Gastroesophageal sphincter (tissue), 3 donors: ENCODE results near the gene MAN2B2.

Experiments
- EP300 ChIP-seq: sonication (generic); formaldehyde crosslinking; IDR thresholded peaks from one replicate; pipeline ENCODE4 v1.6.1; 2017; ENCODE audit warnings: antibody characterized with exemption, mild to moderate bottlenecking
- POLR2A ChIP-seq, 2 donors: fragments of 450-650 bp; IDR thresholded peaks; one replicate each; pipeline ENCODE4 v1.6.1; 2017; ENCODE audit warnings: antibody characterized with exemption in 2 of 2, mild to moderate bottlenecking in 2 of 2, moderate library complexity in 1 of 2
- TF ChIP-seq, protein P1 (sequence below), 4 experiments: fragments of 200-600 bp in 2 of 4; fragments of 450-650 bp in 2 of 4; sonication (generic) in 1 of 4; IDR thresholded peaks; one replicate each; pipeline ENCODE4 v1.5.1; 2017 to 2019; ENCODE audit warnings: antibody characterized with exemption in 4 of 4, mild to moderate bottlenecking in 2 of 4, moderate library complexity in 2 of 4

DNA sequence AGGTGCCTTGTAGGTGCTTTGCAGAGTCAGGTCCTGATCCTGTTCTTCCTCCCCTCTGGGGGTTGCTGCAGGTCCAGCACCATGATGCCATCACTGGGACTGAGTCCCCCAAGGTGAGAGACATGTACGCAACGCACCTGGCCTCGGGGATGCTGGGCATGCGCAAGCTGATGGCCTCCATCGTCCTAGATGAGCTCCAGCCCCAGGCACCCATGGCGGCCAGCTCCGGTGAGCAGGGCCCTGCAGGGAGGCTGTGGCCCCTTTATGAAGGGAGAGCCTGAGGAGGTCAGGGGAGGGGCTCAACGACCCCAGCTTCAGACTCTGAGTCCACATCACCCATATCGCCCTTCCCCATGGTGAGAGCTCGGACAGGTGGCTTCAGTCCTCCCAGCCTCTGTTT lies 23.1 kb downstream of the MAN2B2 start:
- TF ChIP-seq, protein P1, sequence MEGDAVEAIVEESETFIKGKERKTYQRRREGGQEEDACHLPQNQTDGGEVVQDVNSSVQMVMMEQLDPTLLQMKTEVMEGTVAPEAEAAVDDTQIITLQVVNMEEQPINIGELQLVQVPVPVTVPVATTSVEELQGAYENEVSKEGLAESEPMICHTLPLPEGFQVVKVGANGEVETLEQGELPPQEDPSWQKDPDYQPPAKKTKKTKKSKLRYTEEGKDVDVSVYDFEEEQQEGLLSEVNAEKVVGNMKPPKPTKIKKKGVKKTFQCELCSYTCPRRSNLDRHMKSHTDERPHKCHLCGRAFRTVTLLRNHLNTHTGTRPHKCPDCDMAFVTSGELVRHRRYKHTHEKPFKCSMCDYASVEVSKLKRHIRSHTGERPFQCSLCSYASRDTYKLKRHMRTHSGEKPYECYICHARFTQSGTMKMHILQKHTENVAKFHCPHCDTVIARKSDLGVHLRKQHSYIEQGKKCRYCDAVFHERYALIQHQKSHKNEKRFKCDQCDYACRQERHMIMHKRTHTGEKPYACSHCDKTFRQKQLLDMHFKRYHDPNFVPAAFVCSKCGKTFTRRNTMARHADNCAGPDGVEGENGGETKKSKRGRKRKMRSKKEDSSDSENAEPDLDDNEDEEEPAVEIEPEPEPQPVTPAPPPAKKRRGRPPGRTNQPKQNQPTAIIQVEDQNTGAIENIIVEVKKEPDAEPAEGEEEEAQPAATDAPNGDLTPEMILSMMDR (IDR thresholded peaks at IDR 0.05): no peak
- no peak for TF ChIP-seq POLR2A (IDR thresholded peaks at IDR 0.05)
- TF ChIP-seq EP300: no peak
